ENCODE measurements around the gene AEBP1. TPM values are rescaled to one million over a fixed set of nuclear protein-coding genes. Genes with fewer than 3 reads are reported as not detected.

AEBP1 gene
- total RNA-seq, 2 donors from 2014 or later, result 84.4 to 193 TPM

- Histone ChIP-seq H3K4me3 (peak overlapping the region in 1 of 2 donors; percentile 82), H3K4me1 (peaks cover 0 to 58% of the 10 kb centered on the region in 2 donors), H3K9me3 (no peaks in the 10 kb centered on the region), H3K27ac (peak overlapping the region; percentile 92 to 93), H3K27me3 (no peaks in the 10 kb centered on the region), H3K36me3 (peaks cover 48% of the 10 kb centered on the region)
- no peak for DNase-seq (ENCODE audit: low spot score)
- TF ChIP-seq, protein P1, sequence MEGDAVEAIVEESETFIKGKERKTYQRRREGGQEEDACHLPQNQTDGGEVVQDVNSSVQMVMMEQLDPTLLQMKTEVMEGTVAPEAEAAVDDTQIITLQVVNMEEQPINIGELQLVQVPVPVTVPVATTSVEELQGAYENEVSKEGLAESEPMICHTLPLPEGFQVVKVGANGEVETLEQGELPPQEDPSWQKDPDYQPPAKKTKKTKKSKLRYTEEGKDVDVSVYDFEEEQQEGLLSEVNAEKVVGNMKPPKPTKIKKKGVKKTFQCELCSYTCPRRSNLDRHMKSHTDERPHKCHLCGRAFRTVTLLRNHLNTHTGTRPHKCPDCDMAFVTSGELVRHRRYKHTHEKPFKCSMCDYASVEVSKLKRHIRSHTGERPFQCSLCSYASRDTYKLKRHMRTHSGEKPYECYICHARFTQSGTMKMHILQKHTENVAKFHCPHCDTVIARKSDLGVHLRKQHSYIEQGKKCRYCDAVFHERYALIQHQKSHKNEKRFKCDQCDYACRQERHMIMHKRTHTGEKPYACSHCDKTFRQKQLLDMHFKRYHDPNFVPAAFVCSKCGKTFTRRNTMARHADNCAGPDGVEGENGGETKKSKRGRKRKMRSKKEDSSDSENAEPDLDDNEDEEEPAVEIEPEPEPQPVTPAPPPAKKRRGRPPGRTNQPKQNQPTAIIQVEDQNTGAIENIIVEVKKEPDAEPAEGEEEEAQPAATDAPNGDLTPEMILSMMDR (IDR thresholded peaks at IDR 0.05), result no peak
Observed at GRCh38 chr7:44080686-44081265, 23.4 kb upstream of the AEBP1 start.

- Histone ChIP-seq H3K9me3 (no peaks in the 10 kb centered on the region), H3K27ac (peak overlapping the region; percentile 92 to 93), H3K4me1 (peaks cover 0 to 53% of the 10 kb centered on the region in 2 donors), H3K36me3 (peaks cover 43% of the 10 kb centered on the region), H3K27me3 (no peaks in the 10 kb centered on the region), H3K4me3 (peak overlapping the region; percentile 62 to 82)
- TF ChIP-seq, protein P1 (IDR thresholded peaks at IDR 0.05), result no peak
- no peak for DNase-seq (ENCODE audit: low spot score)
Observed at GRCh38 chr7:44081266-44081748, 22.8 kb upstream of the AEBP1 start.

DNA sequence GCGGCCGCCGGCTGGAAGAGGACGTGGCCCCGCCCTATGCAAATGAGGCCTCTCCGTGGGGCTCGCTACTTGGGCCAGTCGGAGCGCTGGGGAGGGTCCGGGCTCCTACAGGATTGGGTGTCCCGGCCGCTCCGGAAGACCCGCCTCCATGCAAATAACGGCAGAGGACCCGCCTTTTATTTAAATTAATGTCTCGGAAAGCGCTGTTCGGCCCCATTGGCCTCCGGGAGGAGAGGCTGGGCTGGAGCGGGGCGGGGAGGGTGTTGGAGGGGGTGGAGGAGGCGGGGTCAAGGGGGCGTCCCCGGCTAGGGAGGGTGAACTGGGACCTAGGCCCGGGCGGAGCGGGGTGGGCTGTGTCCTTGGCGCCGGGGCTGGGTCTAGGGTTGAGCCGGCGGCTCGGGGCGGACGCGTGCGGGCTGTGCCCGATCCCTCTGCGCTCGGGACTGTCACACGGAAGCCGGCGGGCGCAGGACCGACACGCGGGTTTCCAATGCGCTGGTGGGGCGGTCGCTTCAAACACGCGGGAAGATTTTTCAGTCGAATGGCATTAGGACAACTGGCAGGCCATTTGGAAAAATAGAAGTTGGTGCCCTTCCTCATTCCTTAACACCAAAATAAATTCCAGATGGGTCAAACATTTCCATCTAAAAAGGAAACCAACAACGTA, 21.5 kb upstream of the AEBP1 start:
- TF ChIP-seq, protein P1 (IDR thresholded peaks at IDR 0.05), result no peak
- peak; percentile 99 for DNase-seq (ENCODE audit: low spot score)
- Histone ChIP-seq H3K27ac (peak overlapping the region; percentile 92 to 93), H3K9me3 (no peaks in the 10 kb centered on the region), H3K4me1 (peaks cover 0 to 45% of the 10 kb centered on the region in 2 donors), H3K36me3 (peaks cover 29% of the 10 kb centered on the region), H3K4me3 (peak overlapping the region; percentile 62 to 82), H3K27me3 (no peaks in the 10 kb centered on the region)

DNA sequence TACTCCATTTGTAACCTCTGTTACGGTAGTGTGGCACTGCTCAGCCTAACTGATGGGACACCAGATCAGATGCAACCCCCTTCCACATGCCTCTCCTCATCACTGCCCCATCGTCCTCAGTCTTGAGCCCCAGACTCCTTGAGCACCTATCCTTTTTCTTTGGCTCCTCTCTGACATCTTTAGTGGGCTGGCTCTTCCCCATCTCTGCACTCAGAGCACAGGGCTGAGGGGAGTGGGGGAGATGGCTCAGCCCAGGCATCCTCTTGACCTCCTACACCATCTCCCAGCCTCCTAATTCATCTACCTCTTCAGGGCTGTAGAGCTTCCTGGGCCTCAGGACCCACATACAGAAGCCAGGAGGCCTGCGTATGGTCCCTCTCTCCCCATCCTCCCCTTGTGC, 20.3 kb upstream of the AEBP1 start:
- H3K9me3 ChIP-seq, result no peaks in the 10 kb centered on the region
- DNase-seq (ENCODE audit: low spot score), result no peak
- peak overlapping the region; percentile 92 to 93 for H3K27ac ChIP-seq
- H3K36me3 ChIP-seq, result peaks cover 18% of the 10 kb centered on the region
- no peak overlapping the region for H3K4me3 ChIP-seq
- peaks cover 0 to 48% of the 10 kb centered on the region in 2 donors for H3K4me1 ChIP-seq
- TF ChIP-seq, protein P1 (IDR thresholded peaks at IDR 0.05), result no peak
- no peaks in the 10 kb centered on the region for H3K27me3 ChIP-seq

DNA sequence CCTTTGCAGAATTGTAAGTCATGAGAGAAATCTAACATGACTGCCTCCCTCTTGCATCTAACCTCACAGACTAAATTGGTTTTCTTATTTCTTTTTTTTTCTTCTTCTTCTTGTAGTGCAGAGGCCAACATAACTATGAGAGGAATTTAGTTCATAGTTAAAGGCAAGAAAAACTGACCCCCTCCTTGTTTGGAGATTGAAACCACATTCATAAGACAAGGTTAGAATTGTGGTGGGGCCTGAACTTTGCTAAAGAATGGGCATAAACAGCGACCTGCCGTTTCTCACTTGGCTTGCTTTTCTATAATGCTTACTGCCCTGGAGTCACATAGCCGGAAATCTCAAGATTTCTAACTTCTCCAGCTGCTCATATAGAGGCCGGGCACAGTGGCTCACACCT, 19.4 kb upstream of the AEBP1 start:
- H3K4me1 ChIP-seq, result peaks cover 0 to 39% of the 10 kb centered on the region in 2 donors
- no peak overlapping the region for H3K4me3 ChIP-seq
- TF ChIP-seq, protein P1 (IDR thresholded peaks at IDR 0.05), result no peak
- no peak overlapping the region for H3K27ac ChIP-seq
- peaks cover 9% of the 10 kb centered on the region for H3K36me3 ChIP-seq
- H3K9me3 ChIP-seq, result no peaks in the 10 kb centered on the region
- H3K27me3 ChIP-seq, result no peaks in the 10 kb centered on the region
- DNase-seq (ENCODE audit: low spot score), result no peak

Data from right atrium auricular region (tissue), 2 donors.